ENCODE results near the gene TSPEAR.

TSPEAR gene

DNA sequence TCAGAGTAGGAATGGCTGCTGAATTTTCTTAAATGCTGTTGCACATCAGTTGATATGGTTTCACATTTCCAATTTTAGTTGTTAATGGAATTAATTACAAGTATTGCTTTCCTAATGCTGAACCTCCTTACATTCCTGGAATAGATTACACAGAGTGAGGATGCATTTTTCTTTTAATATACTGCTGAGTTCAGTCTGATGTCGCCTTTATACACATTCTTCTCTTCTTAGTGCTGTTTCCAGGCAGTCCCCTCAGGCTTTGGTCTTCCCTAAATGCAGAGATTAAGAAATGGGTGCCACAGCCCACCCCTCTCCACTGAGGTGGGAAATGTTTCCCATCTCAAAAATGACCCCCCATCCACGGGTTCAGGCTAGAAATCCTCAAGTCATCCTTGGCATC lies 6.7 kb upstream of the TSPEAR start:
- no peak for DNase-seq

GRCh38 chr21:44716984-44717383 lies 5.6 kb upstream of the TSPEAR start:
- DNase-seq: no peak

DNA sequence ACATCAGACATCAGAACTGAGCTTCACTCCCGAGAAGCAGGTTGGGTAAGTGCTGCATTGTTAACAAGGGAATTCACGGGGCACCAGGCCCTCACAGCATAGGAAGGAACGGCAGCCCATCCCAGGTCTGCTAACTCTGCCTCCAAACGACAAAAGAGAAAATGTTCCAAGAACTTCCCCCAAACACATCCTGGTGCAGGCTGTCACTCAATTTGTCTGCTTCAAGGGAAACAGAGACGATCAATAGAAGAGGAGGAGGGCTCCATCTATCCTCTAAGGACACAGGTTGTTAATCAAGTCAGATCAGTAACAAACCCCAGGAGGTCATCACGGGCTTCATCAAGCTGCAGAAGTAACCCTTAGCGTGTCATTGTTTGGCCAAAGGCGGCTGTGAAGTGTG lies 3.5 kb upstream of the TSPEAR start:
- no peak for DNase-seq

GRCh38 chr21:44713846-44714245 lies 2.5 kb upstream of the TSPEAR start:
- no peak for DNase-seq

GRCh38 chr21:44713130-44713529 lies 1.8 kb upstream of the TSPEAR start:
- DNase-seq: no peak

DNA sequence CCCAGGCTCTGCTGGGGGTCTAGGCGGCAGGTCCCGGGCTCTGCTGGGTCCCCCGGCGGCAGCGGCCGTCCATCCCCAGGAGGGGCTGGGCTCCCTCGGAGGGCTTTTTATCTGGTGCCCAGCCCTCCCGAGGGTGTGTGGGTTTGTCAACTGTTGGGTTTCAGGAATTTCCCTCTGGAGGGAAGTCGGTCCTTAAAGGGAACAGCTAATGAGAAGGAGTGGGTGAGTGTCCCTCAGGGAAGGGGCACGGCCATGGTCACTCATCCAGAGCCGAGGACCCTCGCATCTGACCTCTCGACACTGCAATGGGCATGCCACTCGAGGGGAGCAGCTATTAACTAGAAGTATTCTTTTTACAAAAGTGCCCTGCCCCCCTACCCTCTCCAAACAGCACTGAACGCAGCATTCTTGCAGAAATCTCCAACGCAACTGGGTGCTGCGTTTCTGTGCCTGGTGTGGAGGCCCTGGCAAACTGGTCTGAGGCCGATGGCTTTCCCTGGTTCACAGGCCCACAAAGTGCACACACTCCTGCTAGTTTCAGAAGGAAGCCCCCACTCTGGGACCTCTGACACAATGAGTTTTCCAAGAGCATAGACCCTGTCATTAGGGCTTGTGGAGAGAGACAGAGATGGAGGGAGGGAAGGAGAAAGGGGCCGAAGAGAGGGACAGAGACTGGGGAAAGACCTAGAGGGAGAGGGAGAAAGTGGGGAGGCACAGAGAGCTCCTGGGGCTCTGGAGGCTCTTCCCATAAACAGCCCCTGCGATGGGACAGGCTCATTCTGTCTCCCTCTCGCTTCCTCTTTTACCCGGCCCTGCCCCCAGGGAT lies 1.0 kb upstream of the TSPEAR start:
- no peak for DNase-seq

DNA sequence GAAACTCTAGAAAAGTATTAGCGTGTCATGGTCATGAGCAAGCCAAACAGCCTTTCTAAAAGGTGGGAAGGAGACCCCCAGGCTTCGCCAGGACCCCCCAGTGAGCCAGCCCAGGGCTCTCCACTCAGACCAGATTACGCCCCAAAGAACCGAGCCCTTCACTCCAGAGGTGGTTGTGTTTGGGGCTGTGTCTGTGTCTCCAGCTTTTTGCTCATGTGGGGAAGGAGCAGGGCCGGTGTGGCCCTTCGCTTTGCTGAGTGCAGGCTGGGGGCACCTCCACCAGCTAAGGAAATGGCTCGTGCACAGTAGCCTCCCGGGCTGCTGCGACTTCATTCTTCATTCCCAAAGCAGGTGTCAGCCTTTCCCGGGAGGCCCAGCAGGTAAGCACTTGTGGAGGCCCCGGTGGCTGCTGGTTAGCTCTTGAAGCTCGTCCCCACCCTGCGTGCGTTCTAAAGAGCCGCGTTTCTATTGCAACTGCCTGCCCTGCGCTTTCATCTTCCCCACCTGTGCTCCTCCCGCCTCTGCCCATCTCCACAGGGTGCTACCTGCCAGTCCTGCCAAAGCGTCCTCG lies 531 bp downstream of the TSPEAR start:
- DNase-seq: no peak

DNA sequence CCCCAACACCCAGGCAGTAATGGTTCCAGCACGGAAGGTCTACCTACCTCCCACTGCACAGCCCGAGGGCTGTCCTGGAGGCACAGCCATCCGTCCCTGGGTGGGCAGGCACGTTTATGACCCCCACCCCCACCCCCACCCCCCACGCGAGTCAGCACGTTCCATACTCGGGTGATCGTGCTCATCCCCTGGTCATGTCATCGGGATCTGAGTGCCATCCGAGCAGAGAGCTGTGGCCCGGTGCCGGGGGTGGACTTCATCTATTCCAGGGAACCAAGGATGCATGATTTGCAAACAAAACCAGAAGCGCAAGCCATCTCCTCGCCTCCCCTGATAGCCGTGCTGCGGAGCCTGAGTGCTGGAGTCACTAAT lies 1.1 kb downstream of the TSPEAR start:
- DNase-seq: no peak

DNA sequence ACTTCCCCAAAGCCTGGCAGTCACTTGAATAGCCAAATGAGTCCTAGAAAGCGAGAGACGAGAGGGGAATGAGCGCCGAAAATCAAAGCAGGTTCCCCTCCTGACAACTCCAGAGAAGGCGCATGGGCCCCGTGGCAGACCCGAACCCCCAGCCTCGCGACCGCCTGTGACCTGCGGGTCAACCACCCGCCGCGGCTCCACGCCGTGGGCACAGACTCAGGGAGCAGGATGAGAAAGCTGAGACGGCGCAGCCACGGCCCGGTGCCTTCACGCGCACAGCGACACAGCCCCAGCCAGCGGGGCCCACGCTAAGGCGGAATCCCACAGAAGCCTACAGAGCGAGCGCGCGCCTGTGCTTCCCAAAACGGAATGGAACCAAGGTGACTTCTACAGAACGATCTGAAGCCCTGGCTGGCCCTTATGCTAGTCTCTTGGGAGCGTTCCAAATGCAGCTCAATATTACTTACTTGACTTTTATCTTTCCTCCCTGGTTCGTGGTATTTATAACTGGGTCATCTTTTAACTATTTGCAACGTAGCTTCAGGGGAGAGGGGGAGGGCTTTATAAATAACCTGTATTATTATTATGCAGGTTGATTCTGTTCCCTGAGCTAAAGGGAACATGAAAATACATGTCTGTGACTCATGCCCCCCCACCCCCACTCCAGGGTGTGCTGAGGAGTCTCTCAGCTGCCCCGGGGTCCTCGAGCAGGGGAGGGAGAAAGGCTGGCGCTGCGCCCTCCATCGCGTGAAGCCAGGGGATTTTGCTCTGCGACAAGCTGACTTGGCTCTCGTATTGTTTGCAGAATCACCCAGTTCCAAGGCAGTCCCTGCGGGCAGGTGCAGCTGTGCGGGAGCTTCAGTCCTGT lies 1.7 kb downstream of the TSPEAR start:
- DNase-seq: no peak

DNA sequence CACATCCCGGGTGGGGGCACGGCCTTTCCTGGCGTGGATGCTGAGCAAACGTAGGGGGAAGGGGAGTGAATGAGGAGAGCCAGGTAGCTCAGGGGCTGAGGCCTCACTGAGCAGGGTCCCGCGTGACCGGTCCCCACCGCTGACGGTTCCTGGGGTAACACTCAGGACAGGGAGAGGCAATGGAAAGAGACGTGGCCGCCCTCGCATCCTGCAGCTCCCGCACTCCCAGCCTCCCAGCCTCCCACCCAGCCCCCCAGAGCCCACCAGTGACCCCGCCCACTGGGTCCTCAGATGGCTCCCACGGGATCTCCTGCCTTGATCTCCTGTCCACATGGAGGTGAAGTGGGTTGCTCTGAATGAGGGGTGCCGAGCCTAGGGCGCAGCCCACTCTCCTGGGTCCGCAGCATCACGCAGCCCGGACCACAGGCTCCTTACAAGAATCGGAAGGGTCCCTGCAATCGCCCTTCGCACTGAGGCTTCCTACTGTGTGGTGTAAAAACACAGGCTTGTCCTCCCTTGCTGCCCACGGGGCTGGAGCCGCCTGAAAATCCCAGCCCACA lies 2.4 kb downstream of the TSPEAR start:
- DNase-seq: peak; percentile 41

DNA sequence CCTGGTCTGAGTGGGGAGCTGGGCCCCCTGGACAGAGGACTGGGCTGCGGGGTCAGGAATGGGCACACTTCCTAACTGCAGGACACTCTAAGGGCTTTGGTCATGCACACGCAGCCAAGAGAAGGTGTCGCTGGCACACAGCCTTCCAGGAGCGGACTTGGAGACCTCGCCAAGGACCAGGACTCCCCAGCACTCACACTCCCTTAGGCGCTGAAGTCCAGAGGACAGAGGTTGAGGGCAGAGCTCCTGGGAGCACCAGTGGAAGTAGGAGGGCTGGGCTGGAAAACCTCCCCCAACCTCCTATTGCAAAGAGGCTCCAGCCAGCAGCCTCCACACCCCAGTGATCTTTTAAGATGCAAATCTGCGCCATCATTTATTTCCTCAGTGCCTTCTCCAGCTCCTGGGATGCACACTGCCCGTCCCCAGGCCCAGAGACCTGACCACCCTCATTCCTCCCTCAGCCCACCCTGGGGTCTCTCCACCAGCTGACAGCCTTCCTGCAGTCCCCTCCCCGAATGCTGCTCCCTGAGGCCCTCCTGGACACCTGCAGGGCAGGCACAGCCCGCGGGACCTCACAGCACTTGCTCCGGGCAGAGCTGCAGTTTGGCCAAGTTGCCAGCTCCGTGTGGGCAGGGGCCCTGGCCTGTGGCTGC lies 3.0 kb downstream of the TSPEAR start:
- no peak for DNase-seq

GRCh38 chr21:44706706-44707581 lies 4.4 kb downstream of the TSPEAR start:
- no peak for DNase-seq

DNA sequence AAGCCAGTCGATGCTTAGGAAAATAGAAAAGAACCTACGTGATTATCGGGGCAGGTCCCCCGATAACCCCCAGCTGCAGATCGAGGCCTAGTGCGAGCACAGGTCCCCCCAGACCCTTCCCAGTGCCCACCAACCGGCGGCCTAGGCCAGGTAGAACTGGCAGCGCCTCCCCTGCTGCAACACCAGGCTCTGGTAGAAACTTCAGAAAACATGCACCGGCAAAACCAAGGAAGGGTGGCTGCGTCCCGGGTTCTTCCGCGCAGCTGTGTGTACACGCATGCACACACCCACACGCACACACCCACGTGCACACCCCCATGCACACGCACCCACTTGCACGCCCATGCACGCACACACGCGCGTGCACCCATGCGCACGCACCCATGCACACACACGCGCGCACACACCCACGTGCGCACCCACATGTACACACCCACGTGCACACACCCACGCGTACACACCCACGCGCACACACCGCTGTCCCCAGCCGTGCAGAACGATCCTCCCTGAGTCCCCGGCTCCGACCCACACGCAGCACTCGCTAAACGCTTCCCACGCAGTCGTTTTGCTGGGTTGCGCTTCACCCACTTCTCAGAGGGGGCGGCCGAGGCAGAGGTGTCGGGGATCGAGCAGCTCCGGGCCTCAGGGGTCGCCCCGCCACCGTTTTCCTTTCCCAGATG lies 5.2 kb downstream of the TSPEAR start:
- no peak for DNase-seq

GRCh38 chr21:44704636-44705001 lies 6.8 kb downstream of the TSPEAR start:
- DNase-seq: no peak

DNA sequence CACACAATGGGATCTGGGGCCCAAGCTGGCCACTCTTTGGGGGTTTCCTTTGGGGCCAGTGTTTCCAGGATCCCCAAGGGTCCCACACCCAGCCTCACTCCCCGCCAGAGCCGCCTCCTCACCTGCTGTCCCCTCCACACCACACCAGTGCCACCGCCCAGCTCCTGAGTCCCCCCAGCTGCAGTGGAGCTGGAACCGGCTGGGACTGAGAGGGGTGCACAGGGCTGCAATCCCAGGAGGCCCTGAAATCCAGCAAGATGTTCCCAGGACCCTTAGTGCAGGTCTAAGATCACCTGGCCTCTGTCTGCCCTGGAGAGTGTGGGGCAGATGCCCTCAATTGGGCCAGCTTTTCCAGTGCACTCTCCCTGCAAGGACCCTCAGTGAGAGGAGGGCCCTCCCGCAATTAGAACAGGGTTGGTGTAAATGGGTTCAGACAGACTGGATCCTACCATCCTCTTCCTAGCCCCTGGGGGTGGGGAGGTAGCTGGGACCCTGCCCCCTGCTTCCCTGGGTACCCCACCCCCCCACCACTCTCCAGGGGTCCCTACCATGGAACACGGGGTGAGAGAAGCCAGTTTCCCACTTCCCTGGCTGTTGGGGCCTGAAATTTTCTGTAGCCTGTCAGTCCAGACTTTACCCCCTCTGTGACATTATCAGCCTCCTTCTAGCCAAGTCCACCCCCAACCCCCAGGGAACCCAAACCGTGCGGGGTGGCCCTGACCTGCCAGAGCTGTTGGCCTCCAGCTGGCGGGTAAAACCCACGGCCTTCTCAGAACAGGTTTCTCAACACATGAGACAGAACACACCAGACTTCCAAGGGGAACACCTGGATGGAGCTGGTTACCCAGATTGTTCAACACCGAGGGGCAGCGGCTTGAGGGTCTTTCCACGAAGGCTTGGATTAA lies 7.4 kb downstream of the TSPEAR start:
- no peak for DNase-seq

- no peak for DNase-seq
Measured at GRCh38 chr21:44702973-44703730, 8.2 kb downstream of the TSPEAR start.

GRCh38 chr21:44702111-44702972 lies 9.0 kb downstream of the TSPEAR start:
- no peak for DNase-seq

- DNase-seq: no peak
Measured at GRCh38 chr21:44701541-44701940, 9.8 kb downstream of the TSPEAR start.

- DNase-seq: no peak
Measured at GRCh38 chr21:44701023-44701400, 10.4 kb downstream of the TSPEAR start.
